Upper lobe of left lung (tissue), 6 donors: ENCODE measurements around the gene ARID1B. TPM values are rescaled to one million over a fixed set of nuclear protein-coding genes. Genes with fewer than 3 reads are reported as not detected.
"Not testable (repeated sequence)": the region's sequence is repeated elsewhere in the genome, so short reads cannot be mapped to it uniquely, and the experiment has no call there.

ENCODE experiments used
- ATAC-seq, 2 donors: fragments of 200-7000 bp; cut with Tn5 transposase; one replicate each; pipeline ENCODE4 v1.9.1; 2022; ENCODE audit warnings: mild to moderate bottlenecking in 2 of 2, moderate library complexity in 2 of 2; ENCODE audit not compliant: low FRiP score in 2 of 2
- DNase-seq, 2 donors: peaks; one replicate each; pipeline ENCODE4 v3.0.0-alpha.2; 2019 to 2020
- H3K27ac ChIP-seq, 4 donors: fragments of 200-600 bp; sonication (generic); one replicate each; pipeline ENCODE4 v1.5.1; 2016 to 2019
- H3K27me3 ChIP-seq, 4 donors: fragments of 200-600 bp; sonication (generic); one replicate each; pipeline ENCODE4 v1.5.1; 2017 to 2019
- H3K36me3 ChIP-seq, 4 donors: fragments of 200-600 bp; sonication (generic); one replicate each; pipeline ENCODE4 v1.5.1; 2016 to 2019
- H3K4me1 ChIP-seq, 4 donors: fragments of 200-600 bp; sonication (generic); one replicate each; pipeline ENCODE4 v1.5.1; 2018 to 2019
- H3K4me3 ChIP-seq, 4 donors: fragments of 200-600 bp; sonication (generic); one replicate each; pipeline ENCODE4 v1.5.1; 2017 to 2019; ENCODE audit warnings: mild to moderate bottlenecking in 2 of 4, moderate library complexity in 1 of 4
- H3K9me3 ChIP-seq, 4 donors: fragments of 200-600 bp; sonication (generic); one replicate each; pipeline ENCODE4 v1.5.1; 2018 to 2019
- EP300 ChIP-seq, 4 donors: sonication (generic); formaldehyde crosslinking; IDR thresholded peaks; one replicate each; pipeline ENCODE4 v1.5.1; 2017; ENCODE audit warnings: antibody characterized with exemption in 4 of 4, control low read depth in 2 of 4
- POLR2A ChIP-seq, 4 donors: fragments of 450-650 bp; IDR thresholded peaks; one replicate each; pipeline ENCODE4 v1.5.1; 2016 to 2017; ENCODE audit warnings: antibody characterized with exemption in 4 of 4, mild to moderate bottlenecking in 2 of 4
- POLR2AphosphoS5 ChIP-seq, 2 donors: sonication (generic); formaldehyde crosslinking; IDR thresholded peaks; one replicate each; pipeline ENCODE4 v1.5.1; 2017; ENCODE audit warnings: antibody characterized with exemption in 2 of 2
- WGBS, 2 donors: methylation state at CpG; one replicate each; pipeline ENCODE4 v1.1.5; 2017 to 2018; 5-methylcytosine and 5-hydroxymethylcytosine counted together
- total RNA-seq, 6 donors: library from RNA; depleted of rRNA in 4 of 6; stranded (reverse); fragments of >200 nt in 4 of 6; gene quantifications; one replicate each; pipeline versions ENCODE4 v1.1.0 to v1.2.1, GENCODE V29; 2016 to 2021
- TF ChIP-seq, protein P1 (sequence below), 6 experiments: fragments of 450-650 bp in 4 of 6; fragments of 200-600 bp in 2 of 6; sonication (generic) in 2 of 6; IDR thresholded peaks; one replicate each; pipeline ENCODE4 v1.5.1; 2016 to 2019; ENCODE audit warnings: antibody characterized with exemption in 6 of 6
- donor health status: DM: no; HTN: no; CAD: no; lungs with moderate emphysema.
- donor health status: DM: no; HTN: yes; CAD: no; lungs with severe emphysema.

ARID1B gene
- total RNA-seq, 6 donors from 2014 or later, result 66.4 to 168 (median 109) TPM

DNA sequence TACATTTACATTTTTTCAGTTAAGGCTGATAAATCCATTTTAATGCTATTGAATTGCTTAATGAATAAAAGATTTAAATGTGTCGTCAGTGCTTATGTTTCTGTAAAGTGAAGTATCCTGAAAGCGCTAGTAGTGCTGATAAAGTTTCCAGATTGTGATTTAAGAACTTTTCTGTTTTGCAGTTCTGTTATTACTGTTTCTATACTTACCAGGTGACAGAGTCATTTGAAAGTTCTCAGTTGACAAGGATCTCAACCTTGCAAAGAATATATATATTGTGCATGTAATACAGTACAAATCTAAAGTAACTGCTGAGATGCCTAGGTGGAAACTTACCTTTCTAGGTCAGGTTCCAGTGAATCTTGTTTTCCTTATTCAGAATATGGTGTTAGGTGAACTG lies 201.8 kb downstream of the ARID1B start:
- Histone ChIP-seq H3K27ac (no peak overlapping the region), H3K27me3 (no peaks in the 10 kb centered on the region), H3K36me3 (no peaks in the 10 kb centered on the region), H3K4me3 (no peak overlapping the region), H3K9me3 (no peaks in the 10 kb centered on the region), H3K4me1 (peaks cover 14 to 36% (median 23%) of the 10 kb centered on the region in 4 donors)
- TF ChIP-seq POLR2AphosphoS5 (IDR thresholded peaks at IDR 0.05), result no peak
- DNase-seq (no peak), ATAC-seq (no peak)
- 89 to 97% methylated on average over 2 of the region's 2 CpGs for WGBS, 2 donors

- H3K36me3 ChIP-seq, result no peaks in the 10 kb centered on the region
- no peak overlapping the region for H3K27ac ChIP-seq
- no peaks in the 10 kb centered on the region for H3K9me3 ChIP-seq
- ATAC-seq (peak; percentile 14 to 43), DNase-seq (peak in 1 of 2 donors; percentile 54)
- TF ChIP-seq POLR2AphosphoS5 (IDR thresholded peaks at IDR 0.05), result no peak
- TF ChIP-seq POLR2A (IDR thresholded peaks at IDR 0.05), result no peak
- TF ChIP-seq EP300 (IDR thresholded peaks at IDR 0.05), result no peak
- TF ChIP-seq, protein P1, sequence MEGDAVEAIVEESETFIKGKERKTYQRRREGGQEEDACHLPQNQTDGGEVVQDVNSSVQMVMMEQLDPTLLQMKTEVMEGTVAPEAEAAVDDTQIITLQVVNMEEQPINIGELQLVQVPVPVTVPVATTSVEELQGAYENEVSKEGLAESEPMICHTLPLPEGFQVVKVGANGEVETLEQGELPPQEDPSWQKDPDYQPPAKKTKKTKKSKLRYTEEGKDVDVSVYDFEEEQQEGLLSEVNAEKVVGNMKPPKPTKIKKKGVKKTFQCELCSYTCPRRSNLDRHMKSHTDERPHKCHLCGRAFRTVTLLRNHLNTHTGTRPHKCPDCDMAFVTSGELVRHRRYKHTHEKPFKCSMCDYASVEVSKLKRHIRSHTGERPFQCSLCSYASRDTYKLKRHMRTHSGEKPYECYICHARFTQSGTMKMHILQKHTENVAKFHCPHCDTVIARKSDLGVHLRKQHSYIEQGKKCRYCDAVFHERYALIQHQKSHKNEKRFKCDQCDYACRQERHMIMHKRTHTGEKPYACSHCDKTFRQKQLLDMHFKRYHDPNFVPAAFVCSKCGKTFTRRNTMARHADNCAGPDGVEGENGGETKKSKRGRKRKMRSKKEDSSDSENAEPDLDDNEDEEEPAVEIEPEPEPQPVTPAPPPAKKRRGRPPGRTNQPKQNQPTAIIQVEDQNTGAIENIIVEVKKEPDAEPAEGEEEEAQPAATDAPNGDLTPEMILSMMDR (IDR thresholded peaks at IDR 0.05), result no peak
- WGBS, 2 donors, result 69 to 76% methylated on average over 10 of the region's 10 CpGs
- no peak overlapping the region for H3K4me3 ChIP-seq
- no peaks in the 10 kb centered on the region for H3K27me3 ChIP-seq
- H3K4me1 ChIP-seq, result peaks cover 22 to 41% (median 30%) of the 10 kb centered on the region in 4 donors
These were observed 203.3 kb downstream of the ARID1B start for GRCh38 chr6:156980515-156980914.

- Histone ChIP-seq H3K4me3 (no peak overlapping the region), H3K36me3 (no peaks in the 10 kb centered on the region), H3K9me3 (no peaks in the 10 kb centered on the region), H3K4me1 (peaks cover 22 to 41% (median 29%) of the 10 kb centered on the region in 4 donors), H3K27me3 (no peaks in the 10 kb centered on the region), H3K27ac (no peak overlapping the region)
- no peak for DNase-seq
- ATAC-seq, result no peak
- WGBS, 2 donors, result 84 to 86% methylated on average over 2 of the region's 2 CpGs
- TF ChIP-seq POLR2AphosphoS5 (IDR thresholded peaks at IDR 0.05) (no peak), EP300 (IDR thresholded peaks at IDR 0.05) (no peak), POLR2A (IDR thresholded peaks at IDR 0.05) (no peak)
- TF ChIP-seq, protein P1 (IDR thresholded peaks at IDR 0.05), result no peak
These were observed 203.8 kb downstream of the ARID1B start for GRCh38 chr6:156980948-156981347.

- Histone ChIP-seq H3K9me3 (no peaks in the 10 kb centered on the region), H3K36me3 (no peaks in the 10 kb centered on the region), H3K27me3 (no peaks in the 10 kb centered on the region), H3K27ac (no peak overlapping the region), H3K4me1 (peaks cover 22 to 41% (median 28%) of the 10 kb centered on the region in 4 donors), H3K4me3 (no peak overlapping the region)
- DNase-seq (no peak), ATAC-seq (no peak)
- TF ChIP-seq POLR2A (IDR thresholded peaks at IDR 0.05), result no peak
- TF ChIP-seq POLR2AphosphoS5 (IDR thresholded peaks at IDR 0.05), result no peak
- no peak for TF ChIP-seq EP300 (IDR thresholded peaks at IDR 0.05)
- TF ChIP-seq, protein P1 (IDR thresholded peaks at IDR 0.05), result no peak
- WGBS, 2 donors, result 77 to 78% methylated on average over 3 of the region's 3 CpGs
These were observed 205.0 kb downstream of the ARID1B start for GRCh38 chr6:156982168-156982567.

DNA sequence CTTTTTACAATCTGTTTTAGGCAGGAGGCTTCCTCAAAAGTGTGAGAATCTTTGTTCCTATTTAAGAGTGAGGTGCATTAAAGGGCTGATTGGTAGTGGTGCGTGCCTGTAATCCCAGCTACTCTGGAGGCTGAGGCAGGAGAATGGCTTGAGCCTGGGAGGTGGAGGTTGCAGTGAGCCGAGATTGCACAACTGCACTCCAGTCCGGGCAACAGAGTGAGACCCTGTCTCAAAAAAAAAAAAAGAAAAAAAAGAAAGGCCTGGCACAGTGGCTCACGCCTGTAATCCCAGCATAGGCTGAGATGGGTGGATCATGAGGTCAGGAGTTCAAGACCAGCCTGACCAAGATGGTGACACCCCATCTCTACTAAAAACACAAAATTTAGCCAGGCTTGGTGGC lies 205.7 kb downstream of the ARID1B start:
- not testable (repeated sequence) for H3K27ac ChIP-seq, ATAC-seq, H3K36me3 ChIP-seq, DNase-seq, H3K27me3 ChIP-seq, H3K9me3 ChIP-seq, H3K4me3 ChIP-seq
- H3K4me1 ChIP-seq, result peaks cover 19 to 39% (median 26%) of the 10 kb centered on the region in 4 donors
- 76 to 94% methylated on average over 4 of the region's 4 CpGs for WGBS, 2 donors

DNA sequence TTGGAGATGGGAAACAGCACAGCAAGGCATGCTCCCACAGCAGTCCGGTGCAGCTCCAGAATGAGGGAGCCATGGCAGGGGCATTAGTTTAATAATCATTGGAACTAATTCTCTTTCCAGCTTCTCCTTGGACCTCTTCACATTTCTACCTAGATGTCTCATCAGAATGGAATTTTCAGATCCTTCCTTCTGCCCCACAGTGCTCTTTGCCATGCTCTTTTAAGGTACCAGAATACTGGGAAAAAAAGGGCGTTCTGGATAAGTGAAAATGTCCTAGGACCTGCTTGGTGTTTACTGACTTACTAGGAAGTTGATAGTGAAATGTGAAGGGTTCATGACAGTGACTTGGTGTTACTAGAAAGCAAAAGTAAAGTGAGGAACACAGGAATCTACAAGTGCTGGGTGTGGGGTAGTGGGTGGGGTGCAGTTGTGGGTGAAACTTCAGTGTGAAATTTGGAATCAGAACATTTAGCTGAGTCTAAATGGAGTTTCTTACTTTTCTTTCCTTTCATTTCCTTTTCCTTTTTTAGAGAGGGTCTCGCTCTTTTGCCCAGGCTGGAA lies 207.1 kb downstream of the ARID1B start:
- peak in 1 of 2 donors; percentile 8 for ATAC-seq
- Histone ChIP-seq H3K27ac (no peak overlapping the region), H3K4me3 (no peak overlapping the region), H3K27me3 (no peaks in the 10 kb centered on the region), H3K36me3 (no peaks in the 10 kb centered on the region), H3K4me1 (peaks cover 13 to 36% (median 28%) of the 10 kb centered on the region in 4 donors), H3K9me3 (no peaks in the 10 kb centered on the region)
- WGBS, 2 donors, result 76 to 79% methylated on average over 3 of the region's 3 CpGs
- no peak for TF ChIP-seq POLR2A (IDR thresholded peaks at IDR 0.05)
- no peak for TF ChIP-seq EP300 (IDR thresholded peaks at IDR 0.05)
- DNase-seq, result no peak
